ENCODE data around the gene MAP2K1. TPM values are rescaled to one million over a fixed set of nuclear protein-coding genes. Genes with fewer than 3 reads are reported as not detected.
"Not testable (repeated sequence)": the region's sequence is repeated elsewhere in the genome, so short reads cannot be mapped to it uniquely, and the experiment has no call there.

MAP2K1 gene
- total and polyA plus RNA-seq, 2 donors from 2014 or later: 33.1 to 49.4 TPM

GRCh38 chr15:66496951-66497501 is 110.3 kb downstream of the MAP2K1 start:
- TF ChIP-seq, protein P1, sequence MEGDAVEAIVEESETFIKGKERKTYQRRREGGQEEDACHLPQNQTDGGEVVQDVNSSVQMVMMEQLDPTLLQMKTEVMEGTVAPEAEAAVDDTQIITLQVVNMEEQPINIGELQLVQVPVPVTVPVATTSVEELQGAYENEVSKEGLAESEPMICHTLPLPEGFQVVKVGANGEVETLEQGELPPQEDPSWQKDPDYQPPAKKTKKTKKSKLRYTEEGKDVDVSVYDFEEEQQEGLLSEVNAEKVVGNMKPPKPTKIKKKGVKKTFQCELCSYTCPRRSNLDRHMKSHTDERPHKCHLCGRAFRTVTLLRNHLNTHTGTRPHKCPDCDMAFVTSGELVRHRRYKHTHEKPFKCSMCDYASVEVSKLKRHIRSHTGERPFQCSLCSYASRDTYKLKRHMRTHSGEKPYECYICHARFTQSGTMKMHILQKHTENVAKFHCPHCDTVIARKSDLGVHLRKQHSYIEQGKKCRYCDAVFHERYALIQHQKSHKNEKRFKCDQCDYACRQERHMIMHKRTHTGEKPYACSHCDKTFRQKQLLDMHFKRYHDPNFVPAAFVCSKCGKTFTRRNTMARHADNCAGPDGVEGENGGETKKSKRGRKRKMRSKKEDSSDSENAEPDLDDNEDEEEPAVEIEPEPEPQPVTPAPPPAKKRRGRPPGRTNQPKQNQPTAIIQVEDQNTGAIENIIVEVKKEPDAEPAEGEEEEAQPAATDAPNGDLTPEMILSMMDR (IDR thresholded peaks at IDR 0.05; ENCODE audit: borderline replicate concordance, extremely low read depth, insufficient read depth): no peak
- DNase-seq (peak in 2 of 5 donors; percentile 47 to 57), FAIRE-seq (no peak)
- peaks cover 12 to 62% (median 25%) of the 10 kb centered on the region in 3 donors for H3K36me3 ChIP-seq (ENCODE audit: control insufficient read depth in 2 of 3, insufficient read depth in 3 of 3, low read length in 3 of 3)
- H3K4me3 ChIP-seq (ENCODE audit: low read length in 3 of 3): peak overlapping the region; percentile 91 to 99 (median 93)
- H3K9me3 ChIP-seq (ENCODE audit: control insufficient read depth in 2 of 3, insufficient read depth in 1 of 3, low read length in 3 of 3): no peaks in the 10 kb centered on the region
- H3K27me3 ChIP-seq (ENCODE audit: control insufficient read depth, insufficient read depth, low read length): no peaks in the 10 kb centered on the region
- intact Hi-C loops (cut with DNase I): no loop called here
- H3K27ac ChIP-seq (ENCODE audit: low read depth in 2 of 2, low read length in 2 of 2): peak overlapping the region; percentile 88 to 91
- peak overlapping the region; percentile 91 to 96 (median 96) for H3K9ac ChIP-seq (ENCODE audit: low read length in 3 of 3)
- H3K4me1 ChIP-seq (ENCODE audit: control insufficient read depth in 2 of 3, insufficient read depth in 2 of 3, low read depth in 1 of 3, low read length in 3 of 3): peaks cover 0 to 10% (median 8%) of the 10 kb centered on the region in 3 donors

DNA sequence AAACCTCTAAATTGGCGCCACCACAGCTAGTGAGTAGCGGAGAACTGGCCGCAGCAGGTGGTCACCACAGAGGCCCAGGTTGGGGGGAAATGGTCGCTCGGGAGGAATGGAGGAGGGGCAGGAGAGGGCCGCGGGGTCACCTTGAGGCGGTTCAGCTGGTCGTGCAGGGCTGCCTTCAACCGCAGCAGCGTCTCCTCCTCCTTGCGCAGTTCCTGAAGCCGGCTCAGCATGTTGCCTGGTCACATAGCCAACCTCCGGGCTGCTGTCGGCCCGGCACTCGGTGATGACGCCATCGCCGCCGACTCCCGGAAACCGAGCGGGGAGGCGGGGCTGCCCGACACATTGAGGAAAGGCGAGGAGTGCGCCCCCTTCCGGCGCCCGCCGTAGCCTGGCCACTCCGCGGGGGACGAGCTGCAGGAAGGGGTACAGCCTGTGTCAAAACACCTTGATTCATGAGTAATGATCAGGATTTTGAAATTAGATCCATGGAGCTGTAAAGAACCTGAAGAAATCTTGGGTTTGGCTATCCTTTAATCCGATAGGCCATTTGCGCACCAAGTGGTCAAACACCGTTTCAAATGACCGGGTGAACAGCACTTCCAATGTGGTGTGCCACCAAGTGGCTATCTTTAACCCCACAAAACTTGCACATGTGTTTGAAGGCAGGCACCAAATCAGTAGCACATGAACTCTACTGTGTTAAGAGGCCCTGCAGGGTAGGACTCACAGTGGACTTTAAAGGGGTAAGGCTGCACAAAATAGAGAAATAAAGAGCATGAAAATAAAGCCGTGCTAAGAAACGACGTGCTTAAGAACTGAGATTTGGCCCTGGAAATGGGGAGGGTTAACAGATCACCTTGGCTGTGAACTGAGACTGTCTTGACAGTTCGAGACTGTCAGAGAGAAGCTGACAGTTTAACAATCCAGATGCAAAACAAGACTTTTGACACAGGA is 111.1 kb downstream of the MAP2K1 start, which contains the start of gene SNAPC5:
TSS of gene SNAPC5 (minus strand) at position 261 of the 954 bp plus-strand sequence. CDS start at position 230, 31 bp downstream.
- peak; percentile 96 to 98 (median 97) for DNase-seq
- H3K27me3 ChIP-seq (ENCODE audit: control insufficient read depth, insufficient read depth, low read length): no peaks in the 10 kb centered on the region
- no peak for FAIRE-seq
- intact Hi-C loops (cut with DNase I): no loop called here
- peaks cover 0 to 10% (median 8%) of the 10 kb centered on the region in 3 donors for H3K4me1 ChIP-seq (ENCODE audit: control insufficient read depth in 2 of 3, insufficient read depth in 2 of 3, low read depth in 1 of 3, low read length in 3 of 3)
- TF ChIP-seq, protein P1 (IDR thresholded peaks at IDR 0.05; ENCODE audit: borderline replicate concordance, extremely low read depth, insufficient read depth): peak; percentile 90
- H3K9me3 ChIP-seq (ENCODE audit: control insufficient read depth in 2 of 3, insufficient read depth in 1 of 3, low read length in 3 of 3): no peaks in the 10 kb centered on the region
- H3K36me3 ChIP-seq (ENCODE audit: control insufficient read depth in 2 of 3, insufficient read depth in 3 of 3, low read length in 3 of 3): peaks cover 13 to 63% (median 28%) of the 10 kb centered on the region in 3 donors
- peak within 1 kb of the TSS; percentile 91 to 99 (median 93) for H3K4me3 ChIP-seq (ENCODE audit: low read length in 3 of 3)
- H3K27ac ChIP-seq (ENCODE audit: low read depth in 2 of 2, low read length in 2 of 2): peak within 1 kb of the TSS; percentile 88 to 91
- H3K9ac ChIP-seq (ENCODE audit: low read length in 3 of 3): peak within 1 kb of the TSS; percentile 91 to 96 (median 96)

- Histone ChIP-seq H3K27me3 (ENCODE audit: control insufficient read depth, insufficient read depth, low read length) (no peaks in the 10 kb centered on the region), H3K36me3 (ENCODE audit: control insufficient read depth in 2 of 3, insufficient read depth in 3 of 3, low read length in 3 of 3) (peaks cover 13 to 58% (median 31%) of the 10 kb centered on the region in 3 donors), H3K9ac (ENCODE audit: low read length in 3 of 3) (no peak overlapping the region), H3K27ac (ENCODE audit: low read depth in 2 of 2, low read length in 2 of 2) (no peak overlapping the region), H3K4me1 (ENCODE audit: control insufficient read depth in 2 of 3, insufficient read depth in 2 of 3, low read depth in 1 of 3, low read length in 3 of 3) (peaks cover 3 to 17% (median 10%) of the 10 kb centered on the region in 3 donors), H3K4me3 (ENCODE audit: low read length in 3 of 3) (no peak overlapping the region), H3K9me3 (ENCODE audit: control insufficient read depth in 2 of 3, insufficient read depth in 1 of 3, low read length in 3 of 3) (no peaks in the 10 kb centered on the region)
- FAIRE-seq (no peak), DNase-seq (peak in 2 of 5 donors; percentile 54 to 64)
- TF ChIP-seq, protein P1 (IDR thresholded peaks at IDR 0.05; ENCODE audit: borderline replicate concordance, extremely low read depth, insufficient read depth): peak; percentile 32
- intact Hi-C loops (cut with DNase I): no loop called here
These were observed 112.0 kb downstream of the MAP2K1 start for GRCh38 chr15:66498501-66499386.

- FAIRE-seq; H3K9me3 ChIP-seq (ENCODE audit: control insufficient read depth in 2 of 3, insufficient read depth in 1 of 3, low read length in 3 of 3); H3K27ac ChIP-seq (ENCODE audit: low read depth in 2 of 2, low read length in 2 of 2); intact Hi-C loops (cut with DNase I); H3K9ac ChIP-seq (ENCODE audit: low read length in 3 of 3); H3K4me3 ChIP-seq (ENCODE audit: low read length in 3 of 3); DNase-seq; H3K27me3 ChIP-seq (ENCODE audit: control insufficient read depth, insufficient read depth, low read length): not testable (repeated sequence)
- Histone ChIP-seq H3K4me1 (ENCODE audit: control insufficient read depth in 2 of 3, insufficient read depth in 2 of 3, low read depth in 1 of 3, low read length in 3 of 3) (peaks cover 3 to 17% (median 12%) of the 10 kb centered on the region in 3 donors), H3K36me3 (ENCODE audit: control insufficient read depth in 2 of 3, insufficient read depth in 3 of 3, low read length in 3 of 3) (peaks cover 11 to 46% (median 31%) of the 10 kb centered on the region in 3 donors)
These were observed 113.6 kb downstream of the MAP2K1 start for GRCh38 chr15:66500346-66500745.

Data from kidney (tissue), 14 donors.